Measurements from ENCODE around the gene RABAC1.
A peak's percentile ranks its signal among the peaks of the same experiment; 100 is the strongest.

DNA sequence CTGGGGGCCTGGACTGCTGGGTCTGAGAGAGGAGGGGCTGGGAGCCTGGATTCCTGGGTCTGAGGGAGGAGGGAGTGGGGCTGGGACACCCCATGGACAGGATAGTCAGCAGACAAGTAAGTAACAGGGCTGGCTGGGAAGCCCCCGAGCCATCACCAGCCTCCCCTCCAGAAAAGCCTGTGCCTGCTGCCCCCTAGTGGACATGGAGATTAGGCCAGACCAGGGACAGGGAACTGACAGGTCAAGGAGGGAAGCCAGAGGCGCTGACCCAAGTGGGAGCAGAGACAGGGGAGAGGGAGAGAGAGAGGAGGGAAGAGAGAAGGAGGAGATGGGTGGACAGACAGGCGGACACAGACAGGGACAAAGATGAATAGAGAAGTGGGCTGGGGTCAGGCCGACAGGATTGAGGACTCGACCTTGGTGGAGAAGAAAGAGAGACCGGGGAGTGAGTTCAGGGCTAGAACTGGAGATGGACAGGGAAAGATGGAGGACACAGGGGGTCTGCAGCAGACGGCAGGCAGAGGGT, 24.2 kb downstream of the RABAC1 start:
- TF ChIP-seq, protein P1, sequence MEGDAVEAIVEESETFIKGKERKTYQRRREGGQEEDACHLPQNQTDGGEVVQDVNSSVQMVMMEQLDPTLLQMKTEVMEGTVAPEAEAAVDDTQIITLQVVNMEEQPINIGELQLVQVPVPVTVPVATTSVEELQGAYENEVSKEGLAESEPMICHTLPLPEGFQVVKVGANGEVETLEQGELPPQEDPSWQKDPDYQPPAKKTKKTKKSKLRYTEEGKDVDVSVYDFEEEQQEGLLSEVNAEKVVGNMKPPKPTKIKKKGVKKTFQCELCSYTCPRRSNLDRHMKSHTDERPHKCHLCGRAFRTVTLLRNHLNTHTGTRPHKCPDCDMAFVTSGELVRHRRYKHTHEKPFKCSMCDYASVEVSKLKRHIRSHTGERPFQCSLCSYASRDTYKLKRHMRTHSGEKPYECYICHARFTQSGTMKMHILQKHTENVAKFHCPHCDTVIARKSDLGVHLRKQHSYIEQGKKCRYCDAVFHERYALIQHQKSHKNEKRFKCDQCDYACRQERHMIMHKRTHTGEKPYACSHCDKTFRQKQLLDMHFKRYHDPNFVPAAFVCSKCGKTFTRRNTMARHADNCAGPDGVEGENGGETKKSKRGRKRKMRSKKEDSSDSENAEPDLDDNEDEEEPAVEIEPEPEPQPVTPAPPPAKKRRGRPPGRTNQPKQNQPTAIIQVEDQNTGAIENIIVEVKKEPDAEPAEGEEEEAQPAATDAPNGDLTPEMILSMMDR (IDR thresholded peaks at IDR 0.05; ENCODE audit: extremely low read depth in 1 of 2, insufficient read depth in 1 of 2, low read depth in 1 of 2, low read length in 2 of 2), result peak; percentile 86 to 88
- TF ChIP-seq POLR2A (IDR thresholded peaks at IDR 0.05; ENCODE audit: low read depth, low read length), result no peak
- no peak for TF ChIP-seq POLR2AphosphoS5 (IDR thresholded peaks at IDR 0.05; ENCODE audit: insufficient read depth, low read depth, low read length)
- no peak for TF ChIP-seq JUN (IDR thresholded peaks at IDR 0.05; ENCODE audit: borderline replicate concordance, insufficient read depth, insufficient read length, low read depth)
- no peak for TF ChIP-seq EZH2 (IDR thresholded peaks at IDR 0.05; ENCODE audit: borderline replicate concordance, low read depth, low read length, severe bottlenecking)
- TF ChIP-seq FOS (IDR thresholded peaks at IDR 0.05; ENCODE audit: borderline replicate concordance, insufficient read depth, low read length), result no peak
- TF ChIP-seq, protein P2, sequence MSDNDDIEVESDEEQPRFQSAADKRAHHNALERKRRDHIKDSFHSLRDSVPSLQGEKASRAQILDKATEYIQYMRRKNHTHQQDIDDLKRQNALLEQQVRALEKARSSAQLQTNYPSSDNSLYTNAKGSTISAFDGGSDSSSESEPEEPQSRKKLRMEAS (IDR thresholded peaks at IDR 0.05; ENCODE audit: insufficient read depth, insufficient read length), result no peak
- TF ChIP-seq MYC (IDR thresholded peaks at IDR 0.05; ENCODE audit: low read depth, low read length), result no peak
- TF ChIP-seq GATA2 (IDR thresholded peaks at IDR 0.05; ENCODE audit: insufficient read depth, insufficient read length, low read depth, low read length), result no peak

Data from endothelial cell of umbilical vein (primary cell).